H9 (cell line): ENCODE measurements around the gene EXOSC10. TPM values are rescaled to one million over a fixed set of nuclear protein-coding genes. Genes with fewer than 3 reads are reported as not detected.

Experiments used
- total RNA-seq: library from RNA; stranded (reverse); gene quantifications from 2 replicates; pipeline ENCODE4 v1.2.1, GENCODE V29; 2021

Gene EXOSC10
- total RNA-seq, 1 experiment from 2014 or later, result 83.4 TPM

Other genes starting within 250 kb of the EXOSC10 start
- 207 and 209 TPM in 2 replicates for gene TARDBP, start 87.2 kb downstream of the EXOSC10 start, total RNA-seq
- gene MASP2, start 52.6 kb downstream of the EXOSC10 start, total RNA-seq, result 0.46 and 0.57 TPM in 2 replicates
- gene SRM, start 39.9 kb downstream of the EXOSC10 start, total RNA-seq, result 196 and 212 TPM in 2 replicates
- gene ANGPTL7, start 89.5 kb upstream of the EXOSC10 start, total RNA-seq, result not detected in 2 replicates
- gene MTOR, start 162.7 kb upstream of the EXOSC10 start, total RNA-seq, result 62.9 and 67.5 TPM in 2 replicates
- gene UBIAD1, start 173.3 kb upstream of the EXOSC10 start, total RNA-seq, result 30.2 and 31.8 TPM in 2 replicates